Cortex of kidney (tissue), 1 donor: ENCODE results near the gene NECAB2.
"Not testable (repeated sequence)": the region's sequence is repeated elsewhere in the genome, so short reads cannot be mapped to it uniquely, and the experiment has no call there.

Experiments
- DNase-seq: peaks from one replicate; lab custom pipeline; 2025; lab: John Stamatoyannopoulos, UW

Gene NECAB2

DNA sequence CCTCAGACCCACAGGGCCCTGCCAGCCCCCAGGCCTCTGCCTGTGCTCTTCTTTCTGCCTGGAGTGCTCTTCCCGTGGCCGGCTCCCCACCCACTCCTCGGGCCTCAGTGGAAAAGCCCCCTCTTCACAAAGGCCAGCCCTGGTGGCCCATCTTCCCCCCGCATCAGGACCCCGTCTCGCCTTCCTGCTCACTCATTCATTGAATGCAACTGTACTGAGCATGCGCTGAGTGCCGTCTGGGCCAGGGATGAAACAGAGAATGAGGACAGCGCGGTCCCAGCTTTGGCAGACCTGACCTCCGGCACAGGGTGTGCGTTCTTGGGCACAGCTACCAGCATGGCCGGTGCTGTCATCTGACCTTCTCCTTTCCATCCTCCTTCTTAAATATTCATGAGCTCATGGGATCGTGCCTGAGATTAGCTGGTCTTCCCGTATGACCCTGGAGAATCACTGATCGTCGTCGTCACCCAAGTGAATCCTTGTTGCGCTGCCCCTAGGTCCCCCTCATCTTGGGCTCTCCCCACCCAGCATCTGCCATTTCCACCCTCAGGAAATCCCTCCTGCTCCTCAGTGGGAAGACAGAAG lies 31.4 kb upstream of the NECAB2 start:
- DNase-seq, result no peak

DNA sequence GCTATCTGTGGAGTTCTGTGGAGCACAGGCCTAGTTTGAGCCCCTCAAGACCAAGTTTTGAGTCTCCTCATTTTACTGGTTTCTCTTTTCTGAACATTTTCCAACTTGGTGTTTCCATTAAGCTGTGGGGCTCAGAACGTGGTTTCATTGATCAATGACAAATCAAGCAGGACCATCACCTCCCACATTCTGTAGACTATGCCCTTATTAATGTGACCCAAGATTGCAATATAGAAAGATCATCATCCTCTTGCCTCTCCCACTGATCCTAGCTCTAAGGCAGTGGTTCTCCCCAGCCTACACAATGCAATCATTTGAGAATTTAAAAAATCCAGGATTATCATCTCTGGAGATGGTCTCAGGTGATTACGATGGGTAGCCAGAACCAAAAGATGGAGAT lies 30.8 kb upstream of the NECAB2 start:
- DNase-seq, result no peak

DNA sequence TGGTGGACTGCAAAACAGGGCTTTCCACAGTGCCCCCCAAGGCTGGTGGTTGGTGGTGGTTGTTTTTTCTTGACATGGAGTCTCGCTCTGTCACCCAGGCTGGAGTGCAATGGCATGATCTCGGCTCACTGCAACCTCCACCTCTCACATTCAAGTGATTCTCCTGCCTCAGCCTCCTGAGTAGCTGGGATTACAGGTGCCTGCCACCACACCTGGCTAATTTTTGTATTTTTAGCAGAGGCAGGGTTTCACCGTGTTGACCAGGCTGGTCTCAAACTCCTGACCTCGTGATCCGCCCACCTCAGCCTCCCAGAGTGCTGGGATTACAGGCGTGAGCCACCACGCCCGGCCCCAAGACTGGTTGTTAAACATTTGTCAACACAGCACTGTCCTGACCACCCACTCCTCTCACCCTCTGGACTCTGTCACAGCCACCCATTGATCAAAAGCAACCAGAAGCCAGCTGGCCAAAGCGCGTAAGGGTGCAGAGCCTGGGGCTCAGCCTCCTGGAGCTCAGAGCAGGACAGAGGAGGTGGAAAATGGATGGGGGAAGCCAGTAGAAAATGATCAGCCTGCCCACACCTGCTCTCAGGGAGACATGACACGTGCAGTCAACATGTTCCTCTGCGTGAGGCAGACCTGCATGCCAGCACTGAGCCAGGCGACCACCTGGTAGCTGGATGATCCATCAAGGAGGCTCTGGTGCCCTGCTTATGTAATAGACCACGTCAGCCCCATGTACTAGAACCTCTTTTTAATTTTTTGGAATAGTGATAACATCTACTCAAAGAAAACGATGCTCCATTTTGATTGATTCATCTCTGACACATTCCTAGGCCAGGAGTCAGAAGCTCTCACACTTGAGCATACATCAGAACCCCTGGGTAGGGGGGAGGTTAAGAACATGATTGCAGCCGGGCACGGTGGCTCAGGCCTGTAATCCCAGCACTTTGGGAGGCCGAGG lies 29.8 kb upstream of the NECAB2 start:
- DNase-seq, result no peak

DNA sequence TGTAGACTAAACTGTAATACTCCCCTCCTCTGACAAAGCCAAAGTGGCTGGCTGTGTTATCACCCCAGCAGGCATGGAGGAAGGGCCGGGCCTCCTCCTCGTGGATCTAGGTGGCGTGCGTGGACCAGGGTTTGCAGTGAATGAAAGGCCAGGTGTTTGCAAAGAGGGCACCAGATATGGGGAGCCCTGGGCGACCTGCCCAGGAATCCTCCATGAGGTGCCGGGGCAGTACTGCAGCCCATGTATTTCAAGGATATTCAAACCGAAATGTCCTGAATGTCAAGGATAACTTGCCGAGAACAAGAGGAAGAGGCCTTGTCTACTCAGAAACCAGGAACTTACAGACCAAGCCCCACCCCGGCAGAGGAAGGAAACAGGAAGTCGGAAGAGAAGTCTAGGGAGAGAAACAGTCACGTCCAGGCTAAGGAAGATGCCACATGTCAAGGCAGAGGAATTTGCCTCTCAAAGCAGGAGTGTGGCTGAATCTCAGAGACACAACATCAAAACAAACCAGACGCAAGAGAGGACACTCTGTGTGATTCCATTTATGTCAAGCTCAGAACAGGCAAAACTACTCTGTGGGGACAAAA lies 28.7 kb upstream of the NECAB2 start:
- DNase-seq, result no peak

DNA sequence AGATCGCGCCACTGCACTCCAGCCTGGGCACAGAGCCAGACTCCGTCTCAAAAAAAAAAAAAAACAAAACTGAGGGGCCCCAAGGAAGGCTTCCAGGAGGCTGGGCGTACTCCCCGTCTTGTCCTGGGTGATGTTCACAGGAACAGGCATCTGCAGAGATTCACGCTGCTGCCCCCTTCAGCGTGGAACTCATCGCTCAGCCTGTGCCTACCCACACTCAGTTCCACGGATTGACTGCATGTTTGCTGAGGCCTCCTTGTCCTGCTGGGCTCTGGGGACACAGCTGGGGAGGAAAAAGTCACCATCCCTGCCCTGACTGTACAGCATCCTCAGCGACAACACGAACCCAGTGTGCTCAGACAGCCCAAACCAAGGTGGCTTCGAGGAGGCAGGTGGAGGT lies 27.9 kb upstream of the NECAB2 start:
- DNase-seq, result no peak

DNA sequence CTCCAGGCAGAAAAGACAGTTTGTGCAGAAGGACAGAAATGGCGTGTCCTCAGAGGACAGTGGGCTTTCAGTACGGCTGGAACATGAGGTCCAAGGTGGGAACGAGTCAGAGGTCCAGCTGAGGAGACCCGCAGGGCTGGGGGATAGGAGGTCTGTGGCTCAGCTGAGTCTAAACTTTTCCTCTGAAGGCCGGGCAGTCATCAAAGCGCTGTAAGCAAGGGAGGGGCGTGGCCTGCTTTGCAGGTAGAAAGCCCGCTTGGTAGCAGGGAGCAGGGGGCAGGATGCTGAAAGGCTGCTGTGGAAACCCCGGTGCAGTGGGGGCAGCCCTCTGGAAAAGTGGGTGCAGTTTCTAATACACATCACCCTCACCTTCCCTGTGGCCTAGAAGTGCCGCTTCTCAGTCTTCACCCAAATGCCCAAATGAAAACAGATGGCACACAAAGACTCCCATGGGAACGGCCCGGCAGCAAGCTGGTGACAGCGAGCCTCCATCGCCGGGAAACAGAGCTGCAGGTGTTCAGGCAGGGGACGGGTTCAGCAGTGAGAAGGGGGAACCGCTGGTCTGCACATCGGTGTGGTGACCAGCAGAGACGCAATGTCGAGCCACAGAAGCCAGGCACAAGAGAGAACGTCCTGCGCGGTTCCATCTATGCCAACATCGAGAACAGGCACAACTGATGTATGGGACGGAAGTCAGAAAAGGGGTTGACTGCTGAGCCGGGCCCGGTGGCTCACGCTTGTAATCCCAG lies 27.2 kb upstream of the NECAB2 start:
- no peak for DNase-seq

DNA sequence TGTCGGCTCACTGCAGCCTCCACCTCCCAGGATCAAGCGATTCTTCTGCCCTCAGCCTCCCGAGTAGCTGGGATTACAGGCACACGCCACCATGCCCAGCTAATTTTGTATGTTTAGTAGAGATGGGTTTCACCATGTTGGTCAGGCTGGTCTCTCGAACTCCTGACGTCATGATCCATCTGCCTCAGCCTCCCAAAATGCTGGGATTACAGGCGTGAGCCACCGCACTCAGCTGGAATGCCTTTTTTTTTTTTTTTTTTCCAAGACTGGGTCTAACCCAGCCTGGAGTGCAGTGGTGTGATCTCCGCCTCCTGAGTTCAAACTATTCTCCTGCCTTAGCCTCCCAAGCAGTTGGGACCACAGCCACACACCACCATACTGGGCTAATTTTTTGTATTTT lies 26.5 kb upstream of the NECAB2 start:
- not testable (repeated sequence) for DNase-seq

DNA sequence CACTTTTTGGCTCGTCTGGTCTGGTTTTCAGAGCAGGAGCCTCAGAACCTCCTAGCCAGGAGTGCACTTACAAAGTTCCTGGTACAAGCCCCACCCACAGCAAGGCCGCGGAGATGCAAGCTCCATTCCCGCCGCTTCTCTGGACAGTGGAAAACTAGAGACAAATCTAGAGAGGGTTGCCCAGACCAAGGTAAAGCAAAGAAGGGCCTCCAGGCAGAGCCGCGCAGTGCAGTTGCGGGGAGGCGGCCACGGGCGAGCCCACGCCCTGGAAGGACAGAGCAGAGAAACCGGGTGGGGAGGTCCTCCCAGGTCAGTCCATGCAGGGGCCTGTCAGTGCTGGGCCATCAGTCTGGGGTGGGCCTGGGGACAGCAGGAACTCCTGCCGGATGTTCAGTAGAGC lies 26.0 kb upstream of the NECAB2 start:
- no peak for DNase-seq

DNA sequence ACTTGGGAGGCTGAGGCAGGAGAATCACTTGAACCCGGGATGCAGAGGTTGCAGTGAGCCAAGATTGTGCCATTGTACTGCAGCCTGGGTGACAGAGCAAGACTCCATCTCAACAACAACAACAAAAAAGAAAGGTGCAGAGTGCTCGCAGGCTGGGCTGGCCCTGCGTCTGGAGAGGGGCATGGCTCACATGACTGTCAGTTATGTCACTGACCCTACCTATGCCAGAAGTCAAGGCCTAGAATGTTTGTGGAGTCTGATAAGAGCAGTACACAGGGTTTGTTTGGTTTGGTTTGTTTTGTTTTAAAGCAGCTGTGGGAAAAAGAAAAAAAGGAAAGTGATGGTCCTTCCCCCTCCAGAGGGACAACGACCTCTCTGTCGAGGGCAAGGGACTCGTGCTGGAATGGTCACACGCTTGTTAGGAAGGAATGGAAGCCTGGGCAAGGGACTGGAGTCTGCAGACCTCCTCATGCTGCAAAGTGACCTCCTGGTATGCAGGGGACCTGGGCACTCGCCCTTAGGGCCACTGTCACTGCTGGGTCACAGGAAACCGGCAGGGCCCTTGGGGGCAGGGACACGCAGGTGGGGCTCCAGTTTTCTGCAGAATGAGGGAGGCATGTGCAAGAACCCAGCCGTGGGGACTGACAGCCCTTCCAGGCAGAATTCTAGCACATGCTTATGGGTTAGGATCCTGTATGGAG lies 25.1 kb upstream of the NECAB2 start:
- DNase-seq, result no peak

DNA sequence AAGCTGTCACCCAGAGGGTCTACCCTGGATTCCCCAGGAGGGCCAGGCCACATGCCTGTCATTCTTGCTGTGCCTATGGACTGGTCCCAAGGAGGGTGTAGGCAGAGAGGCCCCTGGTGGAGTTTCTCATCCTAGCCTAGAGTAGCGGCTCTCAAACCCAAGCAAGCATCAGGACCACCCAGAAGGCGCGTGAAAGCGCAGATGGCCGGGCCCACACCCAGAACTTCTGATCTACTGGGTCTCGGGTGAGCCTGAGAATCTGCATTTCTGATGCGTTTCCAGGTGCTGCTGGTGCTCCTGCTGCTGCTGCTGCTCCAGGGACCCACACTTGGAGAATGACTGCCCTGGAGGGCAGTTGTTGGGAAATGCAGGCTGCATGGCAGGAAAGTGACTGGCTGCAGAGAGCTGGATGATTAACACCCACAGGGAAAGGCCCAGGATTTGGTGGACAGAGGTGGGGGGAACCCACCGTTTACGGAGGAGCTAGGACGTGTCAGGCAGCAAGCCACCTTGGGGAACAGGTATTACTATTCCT lies 24.5 kb upstream of the NECAB2 start:
- no peak for DNase-seq

DNA sequence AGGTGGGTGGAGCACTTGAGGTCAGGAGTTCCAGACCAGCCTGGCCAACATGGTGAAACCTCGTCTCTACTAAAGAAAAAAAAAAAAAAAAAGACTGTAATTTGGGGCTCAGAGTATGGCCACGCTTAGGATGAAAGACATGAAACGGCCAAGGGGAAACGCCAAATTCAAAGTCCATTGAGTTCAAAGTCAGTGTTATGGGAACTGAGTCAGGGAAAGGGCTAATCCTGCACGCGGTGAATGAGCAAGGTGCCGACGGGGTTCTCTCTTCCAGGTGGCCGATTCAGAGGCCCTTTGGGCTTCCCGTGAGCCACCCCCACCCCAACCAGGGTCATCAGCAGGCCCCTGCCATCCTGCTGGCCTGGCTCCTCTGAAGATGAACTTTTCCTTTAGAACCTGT lies 22.5 kb upstream of the NECAB2 start:
- DNase-seq, result no peak

DNA sequence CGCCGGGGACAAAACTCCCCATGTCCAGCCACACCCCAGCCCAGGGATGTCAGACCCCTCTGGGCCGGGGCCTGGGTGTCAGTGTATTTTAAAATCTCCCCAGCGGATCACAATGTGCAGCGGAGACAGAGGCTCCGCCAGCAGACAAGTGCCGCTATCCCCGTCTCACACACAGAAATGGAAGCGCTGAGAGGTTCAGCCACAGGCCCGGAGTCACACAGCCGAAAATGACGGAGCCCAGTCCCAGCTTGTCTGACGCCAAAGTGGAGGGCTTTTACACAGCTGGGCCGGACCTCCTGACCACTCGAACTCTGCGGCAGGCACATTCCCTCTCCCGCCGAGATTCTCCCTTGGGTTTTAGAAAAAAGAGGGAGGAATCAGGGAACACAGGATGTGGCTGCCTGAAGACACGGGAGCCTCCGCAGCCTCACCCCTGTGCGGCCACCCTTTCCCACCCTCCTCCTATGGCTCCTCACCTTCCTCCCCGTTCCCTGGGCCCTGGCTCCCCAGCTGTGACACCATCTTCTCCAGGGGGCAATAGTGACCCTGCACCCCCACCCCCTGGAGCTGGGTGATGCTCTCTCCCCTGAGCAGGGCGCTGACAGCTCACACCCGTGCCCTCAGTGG lies 21.8 kb upstream of the NECAB2 start:
- DNase-seq, result no peak

DNA sequence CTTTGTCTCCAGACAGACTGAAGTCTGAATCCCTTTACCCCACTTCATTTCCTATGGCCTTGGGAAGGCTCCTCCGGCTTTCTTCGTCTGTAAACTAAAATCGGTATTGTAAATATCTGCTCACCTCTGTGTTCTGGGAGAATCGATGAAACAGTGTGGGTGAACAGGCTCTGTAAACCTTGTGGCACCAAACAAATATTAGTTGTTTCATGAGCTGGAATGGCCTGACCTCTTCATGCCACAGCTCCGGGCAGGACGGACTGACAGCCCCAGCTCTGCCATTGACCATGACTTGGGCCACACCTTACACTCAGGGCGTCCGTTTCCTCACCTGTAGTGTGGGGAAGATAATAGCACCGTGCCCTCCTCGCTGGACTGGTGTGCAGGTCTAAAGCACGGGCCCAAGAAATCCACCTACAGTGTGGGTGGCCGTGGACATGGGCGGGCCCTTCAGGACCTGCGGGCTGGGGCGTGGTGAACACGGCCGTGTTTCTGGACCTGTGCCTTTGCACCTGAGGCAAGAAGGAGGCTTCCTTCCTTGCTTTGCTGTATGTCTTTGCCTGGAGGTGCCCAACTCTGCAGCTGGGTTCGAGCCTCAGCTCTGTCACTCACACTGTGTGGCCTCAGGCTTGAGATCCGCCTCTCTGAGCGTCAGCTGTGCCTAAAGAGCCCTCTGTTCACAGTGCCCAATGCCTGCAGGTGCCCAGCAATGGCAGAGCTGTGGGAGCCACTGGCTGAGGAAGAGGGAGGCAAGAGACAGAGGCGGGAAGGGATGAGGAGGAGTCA lies 21.1 kb upstream of the NECAB2 start:
- no peak for DNase-seq

DNA sequence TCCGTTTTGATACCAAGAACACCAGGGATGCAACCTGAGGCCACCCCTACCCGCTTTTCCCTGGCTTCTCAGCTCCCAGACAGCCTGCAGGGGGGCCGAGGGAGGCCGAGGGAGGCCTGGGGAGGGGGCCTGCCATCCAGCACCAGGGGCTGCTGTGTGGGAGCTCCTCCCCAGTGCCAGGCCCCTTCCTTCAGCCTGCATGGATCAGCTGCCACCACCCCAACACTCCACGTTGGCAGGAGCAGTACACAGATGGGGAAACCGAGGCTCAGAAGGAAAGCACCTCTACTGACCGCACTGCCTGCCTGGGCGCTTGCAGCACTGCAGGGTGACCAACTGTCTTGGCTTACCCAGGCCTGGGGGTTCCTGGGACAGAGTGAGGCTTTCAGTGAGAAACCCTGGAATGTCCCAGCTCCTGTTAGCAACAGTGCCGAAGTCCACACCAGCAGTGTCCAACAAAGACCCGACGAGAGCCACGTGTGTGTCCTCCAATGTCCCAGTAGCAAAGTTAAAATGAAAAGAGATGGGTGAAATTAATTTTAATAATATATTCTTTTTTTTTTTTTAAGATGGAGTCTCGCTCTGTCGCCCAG lies 20.3 kb upstream of the NECAB2 start:
- DNase-seq, result no peak

DNA sequence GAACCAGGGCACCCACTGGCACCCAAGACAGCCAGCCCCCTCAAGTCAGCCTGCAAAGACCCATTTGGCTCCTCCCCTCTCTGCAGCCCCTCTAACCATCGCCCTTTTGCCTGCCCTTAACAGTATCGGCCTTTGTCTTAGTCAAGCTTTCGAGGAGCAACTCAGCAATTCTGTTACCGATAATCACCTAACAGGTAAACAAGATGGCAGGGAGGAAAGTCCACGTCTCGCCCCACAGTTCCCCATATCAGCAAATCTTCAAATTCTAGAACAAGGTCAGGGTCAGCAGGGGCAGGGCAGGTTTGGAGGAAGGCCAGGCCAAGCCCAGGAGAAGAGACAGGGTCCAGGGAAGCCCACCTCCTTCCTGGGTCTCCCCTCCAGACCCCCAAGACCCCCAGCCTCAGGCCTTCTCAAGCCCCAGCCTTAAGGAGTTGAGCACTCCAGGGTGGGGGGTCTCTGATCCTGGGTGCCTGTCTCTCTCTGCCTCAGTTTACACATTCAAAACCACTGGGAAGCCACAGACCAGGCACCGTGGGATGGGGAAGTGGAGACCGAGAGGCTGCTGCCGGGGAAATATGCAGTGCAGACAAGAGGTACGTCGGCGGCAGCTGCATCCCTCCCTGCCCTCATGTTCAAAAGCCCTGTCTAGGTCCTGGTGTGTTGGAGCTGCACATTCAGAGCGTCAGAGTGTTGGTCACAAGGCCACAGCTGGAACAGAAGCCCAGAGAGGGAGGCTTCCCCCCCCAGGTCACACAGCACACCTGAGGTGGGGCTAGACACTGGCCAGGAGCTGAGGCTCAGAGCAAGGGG lies 18.9 kb upstream of the NECAB2 start:
- no peak for DNase-seq

DNA sequence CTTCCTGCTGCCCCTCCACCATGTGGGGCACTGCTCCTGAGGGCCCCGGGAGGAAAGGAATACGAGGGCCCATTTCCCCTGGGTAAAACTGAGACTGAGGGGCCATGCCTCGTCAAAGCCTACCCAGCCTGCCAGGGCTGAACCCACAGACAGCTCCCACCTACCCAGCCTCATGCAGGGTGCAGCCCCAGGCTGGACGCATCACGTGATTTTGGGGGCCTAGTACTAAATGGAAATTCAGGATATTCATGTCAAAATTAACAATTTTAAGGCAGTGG lies 18.4 kb upstream of the NECAB2 start:
- no peak for DNase-seq

DNA sequence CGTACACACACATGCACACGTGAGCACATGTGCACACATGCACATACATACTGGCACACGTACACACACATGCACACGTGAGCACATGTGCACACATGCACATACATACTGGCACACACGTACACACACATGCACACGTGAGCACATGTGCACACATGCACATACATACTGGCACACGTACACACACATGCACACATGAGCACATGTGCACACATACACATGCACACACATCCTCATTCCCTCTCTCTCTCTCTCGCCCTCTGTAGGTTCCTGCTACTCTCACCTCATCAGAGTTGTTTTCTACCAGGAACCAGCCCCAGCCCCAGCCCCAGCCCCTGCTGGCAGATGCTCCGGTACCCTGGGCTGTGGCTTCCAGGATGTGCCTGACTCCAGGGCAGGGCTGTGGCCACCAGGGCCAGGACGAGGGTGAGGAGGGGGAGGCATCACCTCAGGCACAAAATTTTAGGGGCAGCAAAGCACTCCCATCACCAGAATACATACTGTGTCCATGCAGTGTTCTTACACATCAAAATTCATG lies 17.1 kb upstream of the NECAB2 start:
- not testable (repeated sequence) for DNase-seq

DNA sequence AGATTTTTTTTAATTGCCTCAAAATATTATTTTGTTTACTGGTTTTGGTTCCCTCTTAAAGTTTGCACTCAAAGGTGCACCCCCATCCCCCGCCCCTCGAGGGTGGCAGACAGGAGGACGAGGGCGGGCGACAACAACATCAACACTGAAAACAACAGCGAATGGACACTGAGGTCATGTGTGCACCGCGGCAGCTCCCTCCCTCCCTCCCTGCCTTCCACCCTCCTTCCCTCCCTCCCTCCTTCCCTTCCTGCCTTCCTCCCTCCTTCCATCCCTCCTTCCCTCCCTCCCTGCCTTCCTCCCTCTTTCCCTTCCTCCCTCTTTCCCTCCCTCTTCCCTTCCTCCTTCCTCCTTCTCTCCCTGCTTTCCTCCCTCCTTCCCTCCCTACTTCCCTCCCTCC lies 16.5 kb upstream of the NECAB2 start:
- no peak for DNase-seq

DNA sequence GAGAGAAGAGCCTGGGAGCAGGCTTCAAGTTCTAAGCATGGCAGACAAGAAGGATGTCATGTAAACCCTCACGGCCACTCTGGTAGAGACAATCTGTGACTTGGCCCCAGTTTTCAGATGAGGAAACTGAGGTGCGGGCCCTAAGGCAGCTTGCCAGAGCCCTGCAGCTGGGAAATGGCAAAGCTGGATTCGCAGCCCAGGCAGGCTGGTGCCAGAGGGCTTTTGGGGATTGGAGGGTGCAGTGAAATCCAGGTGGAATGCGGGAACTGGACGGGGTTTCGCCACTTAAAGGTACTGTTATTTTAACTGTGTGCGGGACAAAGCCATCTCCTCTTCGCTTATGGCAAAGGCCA lies 15.5 kb upstream of the NECAB2 start:
- DNase-seq, result no peak
